GM19468 (cell line): ENCODE data around the gene TMEM8B.
"Not testable (repeated sequence)": the region's sequence is repeated elsewhere in the genome, so short reads cannot be mapped to it uniquely, and the experiment has no call there.

ENCODE experiments used
- ATAC-seq: cut with Tn5 transposase; IDR thresholded peaks from one replicate; pipeline ENCODE4 v1.9.1; 2021; ENCODE audit warnings: mild to moderate bottlenecking, moderate library complexity, moderate number of reproducible peaks; ENCODE audit not compliant: unreplicated experiment; ENCODE audit errors: extremely low read depth

The TMEM8B gene

GRCh38 chr9:35905051-35905781, 76.2 kb downstream of the TMEM8B start:
- ATAC-seq, result no peak

- no peak for ATAC-seq
These were observed 77.1 kb downstream of the TMEM8B start, which contains the start of gene HRCT1 for GRCh38 chr9:35905912-35906679. Gene HRCT1 (plus strand): TSS chr9:35906202. CDS start chr9:35906288, 86 bp downstream.

DNA sequence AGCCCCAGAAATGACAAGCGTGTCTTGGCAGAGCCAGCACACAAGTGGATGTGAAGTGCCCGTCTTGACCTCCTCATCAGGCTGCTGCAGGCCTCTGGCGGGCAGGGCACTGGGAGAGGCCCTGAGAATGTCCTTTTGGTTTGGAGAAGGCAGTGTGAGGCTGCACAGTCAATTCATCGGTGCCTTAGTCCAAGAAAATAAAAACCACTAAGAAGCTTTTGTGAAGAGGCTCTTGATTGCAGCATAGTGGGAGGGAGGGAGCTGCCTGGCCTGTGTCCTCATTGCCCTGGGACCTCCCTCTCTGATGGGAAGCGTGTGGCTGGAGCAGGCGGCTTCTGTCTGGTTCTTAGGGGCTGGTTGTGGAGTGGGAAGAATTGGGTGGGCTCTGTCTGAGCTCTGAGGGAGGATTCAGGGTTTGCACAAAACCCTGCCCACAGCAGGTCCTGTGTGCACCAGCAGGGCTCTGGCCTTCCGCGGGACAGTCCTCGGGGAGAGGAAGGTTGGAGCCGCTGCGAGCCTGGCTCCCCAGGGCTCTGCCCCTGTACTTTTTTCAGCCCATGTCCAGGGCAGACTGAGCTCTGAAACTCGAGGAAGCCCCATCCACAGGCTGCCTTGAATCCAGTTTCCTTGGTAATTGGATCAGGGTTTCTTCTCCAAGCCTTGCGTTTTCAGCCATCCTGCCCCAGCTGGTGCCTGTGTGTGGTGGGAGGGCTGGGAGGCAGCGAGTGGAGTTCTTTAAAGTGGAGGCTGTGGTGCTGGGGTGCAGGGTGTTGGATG, 78.1 kb downstream of the TMEM8B start:
- no peak for ATAC-seq

- ATAC-seq, result no peak
These were observed 78.9 kb downstream of the TMEM8B start for GRCh38 chr9:35907711-35908503.

- no peak for ATAC-seq
These were observed 79.6 kb downstream of the TMEM8B start for GRCh38 chr9:35908504-35909125.

DNA sequence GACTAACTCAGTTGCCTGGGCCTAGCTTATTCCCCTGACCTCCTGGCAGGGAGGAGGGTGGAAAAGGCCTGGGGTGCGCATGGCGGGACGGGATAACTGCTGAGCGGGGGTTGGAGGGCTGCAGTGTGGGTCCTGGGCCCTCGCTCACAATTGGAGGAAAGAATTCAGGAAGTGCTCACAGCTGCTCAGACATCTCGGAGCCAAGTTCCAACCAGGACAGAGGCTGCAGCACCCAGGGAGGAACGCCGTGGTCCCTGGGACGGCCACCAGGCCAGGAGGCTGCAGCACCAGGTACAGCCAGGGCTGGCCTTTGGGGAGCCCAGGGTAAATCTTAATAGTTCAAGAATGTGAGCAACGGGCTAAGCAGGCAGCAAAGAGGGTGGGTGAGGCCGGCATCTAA, 80.2 kb downstream of the TMEM8B start, which contains the start of gene SPAAR:
Gene SPAAR (plus strand): TSS at position 217 of the 400 bp plus-strand sequence. CDS start 974 bp downstream, outside the sequence.
- no peak for ATAC-seq

GRCh38 chr9:35909687-35910612, 80.9 kb downstream of the TMEM8B start:
- no peak for ATAC-seq

DNA sequence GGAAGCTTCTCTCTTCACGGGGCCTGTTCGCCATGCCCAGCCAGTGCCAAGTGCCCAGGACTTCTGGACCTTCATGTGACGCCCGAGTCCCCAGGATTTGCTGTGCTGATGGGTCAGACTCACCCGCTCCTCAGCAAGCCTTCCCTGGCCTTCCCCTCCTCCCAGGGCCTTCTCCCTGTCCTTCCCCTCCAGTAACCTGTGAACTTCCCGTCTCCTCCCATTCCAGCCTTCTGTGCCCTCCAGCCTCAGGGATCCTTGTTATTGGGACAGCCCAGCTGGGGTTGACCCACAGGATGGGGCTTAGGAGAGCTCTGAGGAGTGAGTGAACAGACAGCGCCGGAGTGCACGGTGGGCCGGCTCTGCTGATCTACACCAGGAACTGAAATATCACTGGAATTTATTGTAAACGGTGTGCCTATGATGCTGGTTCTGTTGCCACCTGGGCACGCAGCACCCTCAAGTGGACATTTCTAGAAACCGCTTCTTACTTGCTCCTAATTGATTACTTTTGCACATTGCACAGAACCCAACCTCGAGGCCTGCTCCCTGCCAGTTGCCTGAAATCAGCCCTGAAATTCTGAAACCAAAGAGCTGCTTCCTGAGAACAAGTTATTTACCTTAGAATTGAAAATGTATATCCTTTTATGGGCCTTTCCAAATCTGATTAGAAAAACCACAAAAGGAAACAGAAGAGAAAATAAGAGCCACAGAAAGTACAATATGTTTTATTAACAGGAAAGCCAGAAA, 81.8 kb downstream of the TMEM8B start:
- no peak for ATAC-seq

GRCh38 chr9:35911690-35912089, 82.7 kb downstream of the TMEM8B start:
- no peak for ATAC-seq

GRCh38 chr9:35912791-35913400, 83.9 kb downstream of the TMEM8B start:
- no peak for ATAC-seq

GRCh38 chr9:35913429-35913828, 84.4 kb downstream of the TMEM8B start:
- not testable (repeated sequence) for ATAC-seq

GRCh38 chr9:35914301-35914807, 85.3 kb downstream of the TMEM8B start:
- ATAC-seq, result no peak
